Body of pancreas (tissue), 4 donors: ENCODE measurements around the gene PPP3CB. TPM values are rescaled to one million over a fixed set of nuclear protein-coding genes. Genes with fewer than 3 reads are reported as not detected.

Experiments used
- ATAC-seq: fragments of 150-250 bp; one replicate; pipeline ENCODE4 v1.9.1; 2016
- DNase-seq, 4 donors: peaks; one replicate each; pipeline ENCODE4 v3.0.0-alpha.2; 2019
- H3K27ac ChIP-seq, 4 donors: fragments of 200-600 bp; sonication (generic); 1 replicate in 3 of 4; 2 replicates in 1 of 4; pipeline versions ENCODE4 v1.5.1 to v1.6.1; 2016 to 2019; ENCODE audit warnings: mild to moderate bottlenecking in 1 of 4, mixed read lengths in 1 of 4, moderate library complexity in 1 of 4
- H3K27me3 ChIP-seq, 2 donors: fragments of 200-600 bp; sonication (generic); one replicate each; pipeline ENCODE4 v1.6.0; 2016; ENCODE audit warnings: mild to moderate bottlenecking in 1 of 2
- H3K36me3 ChIP-seq, 2 donors: fragments of 200-600 bp; sonication (generic); replicated peaks in 1 of 2; 2 replicates each; pipeline ENCODE4 v1.5.1; 2016; ENCODE audit warnings: low read depth in 2 of 2; ENCODE audit not compliant: insufficient read depth in 1 of 2
- H3K4me1 ChIP-seq: fragments of 200-600 bp; sonication (generic); one replicate; pipeline ENCODE4 v1.6.0; 2016
- H3K4me3 ChIP-seq, 2 donors: fragments of 200-600 bp; sonication (generic); 1 replicate in 1 of 2; 2 replicates in 1 of 2; pipeline ENCODE4 v1.5.1; 2016 to 2019
- H3K9me3 ChIP-seq, 3 donors: fragments of 200-600 bp; sonication (generic); 1 replicate in 2 of 3; 2 replicates in 1 of 3; pipeline ENCODE4 v1.5.1; 2016
- POLR2A ChIP-seq, 3 donors: fragments of 450-650 bp; IDR thresholded peaks; one replicate each; pipeline ENCODE4 v1.6.1; 2016; ENCODE audit warnings: antibody characterized with exemption in 3 of 3, mild to moderate bottlenecking in 2 of 3
- WGBS, 2 donors: methylation state at CpG; one replicate each; pipeline ENCODE4 v1.1.5; 2017; 5-methylcytosine and 5-hydroxymethylcytosine counted together
- intact Hi-C: fragments of 100-400 bp; cut with DNase I; formaldehyde crosslinking; loops from one replicate; pipeline ENCODE4 v1.15.1; 2023
- total RNA-seq, 2 donors: library from RNA; depleted of rRNA; stranded (reverse); fragments of >200 nt; gene quantifications; one replicate each; pipeline ENCODE4 v1.1.0, GENCODE V29; 2016
- TF ChIP-seq, protein P1 (sequence below), 7 experiments: fragments of 450-650 bp in 4 of 7; fragments of 200-600 bp in 3 of 7; sonication (generic) in 3 of 7; IDR thresholded peaks; one replicate each; pipeline ENCODE4 v1.5.1; 2016 to 2019; ENCODE audit warnings: antibody characterized with exemption in 7 of 7

Gene PPP3CB
- total RNA-seq, 2 donors from 2014 or later = 20.4 to 27.5 TPM

DNA sequence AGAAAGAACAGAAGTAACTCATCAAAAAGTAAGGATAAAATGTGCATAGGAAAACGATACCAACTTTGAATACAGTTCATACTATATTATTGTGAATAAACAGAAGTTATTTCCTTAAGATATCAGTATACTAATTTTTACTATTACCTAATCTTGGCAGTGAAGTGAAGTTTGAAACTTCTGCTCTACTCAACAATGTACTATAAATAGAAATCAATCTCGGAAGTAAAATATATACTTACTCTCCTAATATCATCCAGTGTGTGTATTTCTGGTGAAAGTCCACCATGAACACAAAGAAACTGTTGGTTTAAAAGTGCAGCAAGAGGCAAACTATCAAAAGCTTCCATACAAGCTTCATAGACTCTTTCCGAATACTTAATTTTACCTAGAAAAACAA lies 24.6 kb downstream of the PPP3CB start:
- Histone ChIP-seq H3K4me1 (no peaks in the 10 kb centered on the region), H3K4me3 (no peak overlapping the region), H3K9me3 (no peaks in the 10 kb centered on the region), H3K27ac (no peak overlapping the region), H3K27me3 (no peaks in the 10 kb centered on the region), H3K36me3 (peaks cover 13 to 24% of the 10 kb centered on the region in 2 donors)
- no peak for ATAC-seq
- no peak for DNase-seq
- TF ChIP-seq, protein P1, sequence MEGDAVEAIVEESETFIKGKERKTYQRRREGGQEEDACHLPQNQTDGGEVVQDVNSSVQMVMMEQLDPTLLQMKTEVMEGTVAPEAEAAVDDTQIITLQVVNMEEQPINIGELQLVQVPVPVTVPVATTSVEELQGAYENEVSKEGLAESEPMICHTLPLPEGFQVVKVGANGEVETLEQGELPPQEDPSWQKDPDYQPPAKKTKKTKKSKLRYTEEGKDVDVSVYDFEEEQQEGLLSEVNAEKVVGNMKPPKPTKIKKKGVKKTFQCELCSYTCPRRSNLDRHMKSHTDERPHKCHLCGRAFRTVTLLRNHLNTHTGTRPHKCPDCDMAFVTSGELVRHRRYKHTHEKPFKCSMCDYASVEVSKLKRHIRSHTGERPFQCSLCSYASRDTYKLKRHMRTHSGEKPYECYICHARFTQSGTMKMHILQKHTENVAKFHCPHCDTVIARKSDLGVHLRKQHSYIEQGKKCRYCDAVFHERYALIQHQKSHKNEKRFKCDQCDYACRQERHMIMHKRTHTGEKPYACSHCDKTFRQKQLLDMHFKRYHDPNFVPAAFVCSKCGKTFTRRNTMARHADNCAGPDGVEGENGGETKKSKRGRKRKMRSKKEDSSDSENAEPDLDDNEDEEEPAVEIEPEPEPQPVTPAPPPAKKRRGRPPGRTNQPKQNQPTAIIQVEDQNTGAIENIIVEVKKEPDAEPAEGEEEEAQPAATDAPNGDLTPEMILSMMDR (IDR thresholded peaks at IDR 0.05) = no peak
- TF ChIP-seq POLR2A (IDR thresholded peaks at IDR 0.05) = no peak
- intact Hi-C loops = no loop called here
- 55 to 63% methylated on average over 3 of the region's 3 CpGs for WGBS, 2 donors

DNA sequence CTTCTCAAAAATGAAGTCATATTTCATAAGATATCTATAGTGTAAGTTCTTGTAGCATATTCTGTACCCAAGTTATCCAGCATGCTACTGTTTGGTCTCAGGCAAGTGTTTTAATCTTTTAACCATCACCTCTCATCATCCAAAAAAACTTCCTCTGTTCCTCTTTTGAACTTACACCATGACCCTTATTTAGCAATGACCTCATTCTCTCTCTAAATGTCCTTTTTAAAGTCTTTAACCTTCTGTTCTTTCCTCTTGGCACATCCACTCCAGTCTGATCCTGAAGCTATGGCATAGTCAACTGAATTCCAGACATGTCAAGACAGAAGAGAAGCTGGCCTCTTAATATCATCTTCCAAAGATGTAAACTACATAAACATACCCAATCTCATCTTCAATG lies 26.2 kb downstream of the PPP3CB start:
- H3K27ac ChIP-seq = no peak overlapping the region
- H3K4me1 ChIP-seq = no peaks in the 10 kb centered on the region
- DNase-seq (no peak), ATAC-seq (no peak)
- intact Hi-C loops = no loop called here
- no peaks in the 10 kb centered on the region for H3K9me3 ChIP-seq
- H3K4me3 ChIP-seq = no peak overlapping the region
- H3K36me3 ChIP-seq = peaks cover 4 to 19% of the 10 kb centered on the region in 2 donors
- TF ChIP-seq, protein P1 (IDR thresholded peaks at IDR 0.05) = no peak
- H3K27me3 ChIP-seq = no peaks in the 10 kb centered on the region

DNA sequence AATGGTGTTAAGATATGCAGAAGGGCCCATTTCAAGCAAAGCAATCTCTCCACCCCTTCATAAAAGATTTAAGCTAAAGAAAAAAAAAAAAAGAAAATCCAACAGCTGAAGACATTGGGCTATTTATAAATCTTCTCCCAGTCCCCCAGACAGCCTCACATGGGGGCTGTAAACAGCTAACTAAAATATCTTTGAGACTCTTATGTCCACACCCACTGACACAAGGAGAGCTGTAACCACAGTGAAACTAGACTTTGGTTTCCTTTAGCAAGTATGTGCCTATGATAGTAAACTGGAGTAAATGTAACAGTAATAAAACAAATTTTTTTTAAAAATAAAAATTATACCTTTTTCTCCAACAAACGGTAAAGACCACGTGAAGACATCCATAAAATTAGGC lies 28.6 kb downstream of the PPP3CB start:
- peaks cover 4 to 19% of the 10 kb centered on the region in 2 donors for H3K36me3 ChIP-seq
- ATAC-seq = no peak
- no peak overlapping the region for H3K27ac ChIP-seq
- WGBS, 2 donors = 86 to 92% methylated on average over 2 of the region's 2 CpGs
- H3K4me3 ChIP-seq = no peak overlapping the region
- DNase-seq = no peak
- intact Hi-C loops = no loop called here
- no peaks in the 10 kb centered on the region for H3K27me3 ChIP-seq
- no peaks in the 10 kb centered on the region for H3K9me3 ChIP-seq
- H3K4me1 ChIP-seq = no peaks in the 10 kb centered on the region
- TF ChIP-seq POLR2A (IDR thresholded peaks at IDR 0.05) = no peak
- TF ChIP-seq, protein P1 (IDR thresholded peaks at IDR 0.05) = no peak

DNA sequence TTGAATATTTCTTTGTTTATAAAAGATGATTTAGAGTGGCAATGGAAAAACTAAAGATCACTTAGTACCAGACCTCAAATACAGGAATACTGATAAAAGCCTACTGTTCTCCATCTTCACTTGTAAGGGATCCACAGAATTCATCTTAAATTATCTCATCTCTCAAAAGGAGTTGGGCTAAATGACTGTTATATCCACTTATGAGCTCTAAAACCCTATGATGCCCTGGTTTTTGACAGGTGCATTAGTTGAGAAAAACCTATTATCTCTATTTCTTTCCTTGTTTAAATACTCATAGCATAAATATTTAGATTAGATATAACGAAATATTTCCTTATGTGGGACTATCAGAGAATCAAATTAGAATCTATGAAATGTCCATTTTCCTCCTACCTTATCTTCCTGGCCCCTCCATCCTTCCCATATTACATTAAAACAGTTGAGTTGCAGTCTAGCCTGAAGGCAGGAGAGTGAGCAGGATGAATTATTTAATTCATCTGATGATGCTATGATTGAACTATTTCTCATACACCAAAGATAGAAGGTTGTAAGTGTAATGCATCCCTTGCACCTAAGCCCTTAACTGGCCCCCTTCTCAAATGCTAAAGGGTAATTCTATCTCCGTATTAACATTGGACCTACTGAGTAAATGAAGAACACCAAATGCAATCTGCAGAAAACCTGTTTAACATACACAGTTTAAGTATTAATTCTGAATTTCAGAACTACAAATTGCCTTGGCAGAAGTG lies 29.7 kb downstream of the PPP3CB start:
- 73 to 76% methylated on average over 2 of the region's 2 CpGs for WGBS, 2 donors
- no peaks in the 10 kb centered on the region for H3K4me1 ChIP-seq
- no peak for DNase-seq
- TF ChIP-seq, protein P1 (IDR thresholded peaks at IDR 0.05) = no peak
- no peak for TF ChIP-seq POLR2A (IDR thresholded peaks at IDR 0.05)
- intact Hi-C loops = no loop called here
- H3K4me3 ChIP-seq = no peak overlapping the region
- ATAC-seq = no peak
- H3K9me3 ChIP-seq = no peaks in the 10 kb centered on the region
- H3K36me3 ChIP-seq = peaks cover 4 to 19% of the 10 kb centered on the region in 2 donors
- no peak overlapping the region for H3K27ac ChIP-seq
- H3K27me3 ChIP-seq = no peaks in the 10 kb centered on the region

DNA sequence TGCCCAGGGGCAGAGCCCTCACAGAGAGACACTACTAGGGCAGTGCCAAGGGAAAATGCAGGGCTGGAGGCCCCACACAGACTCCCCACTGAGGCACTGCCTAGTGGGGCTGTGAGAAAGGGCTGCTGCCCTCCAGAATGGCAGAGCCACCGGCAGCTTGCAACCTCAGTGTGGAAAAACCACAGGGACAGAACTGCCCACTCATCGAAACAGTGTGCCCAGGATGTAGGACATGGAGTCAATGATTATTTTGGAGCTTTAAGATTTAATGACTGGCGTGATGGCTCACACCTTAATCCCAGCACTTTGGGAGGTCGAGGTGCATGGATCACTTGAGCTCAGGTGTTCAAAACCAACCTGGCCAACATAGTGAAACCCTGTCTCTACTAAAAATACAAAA lies 34.9 kb downstream of the PPP3CB start:
- Histone ChIP-seq H3K4me1 (no peaks in the 10 kb centered on the region), H3K36me3 (no peaks in the 10 kb centered on the region), H3K9me3 (no peaks in the 10 kb centered on the region), H3K27ac (no peak overlapping the region), H3K27me3 (no peaks in the 10 kb centered on the region), H3K4me3 (no peak overlapping the region)
- intact Hi-C loops = no loop called here
- ATAC-seq (no peak), DNase-seq (no peak)
- WGBS, 2 donors = 95 to 97% methylated on average over 4 of the region's 4 CpGs
- no peak for TF ChIP-seq POLR2A (IDR thresholded peaks at IDR 0.05)
- TF ChIP-seq, protein P1 (IDR thresholded peaks at IDR 0.05) = no peak
